Testis (tissue), 2 donors: Measurements from ENCODE around the gene UGT2A1.
A peak's percentile ranks its signal among the peaks of the same experiment; 100 is the strongest.

ENCODE experiments used
- CTCF ChIP-seq, 3 experiments: fragments of 450-650 bp in 2 of 3; fragments of 200-600 bp in 1 of 3; sonication (generic) in 1 of 3; IDR thresholded peaks; one replicate each; pipeline ENCODE4 v1.5.1; 2016 to 2019; ENCODE audit warnings: antibody characterized with exemption in 3 of 3, mild to moderate bottlenecking in 2 of 3, moderate library complexity in 1 of 3
- POLR2A ChIP-seq: fragments of 450-650 bp; IDR thresholded peaks from one replicate; pipeline ENCODE4 v1.6.1; 2017; ENCODE audit warnings: antibody characterized with exemption, mild to moderate bottlenecking, moderate library complexity

GRCh38 chr4:69689599-69689998 is 36.6 kb upstream of the UGT2A1 start:
- peak in 2 of 3 experiments; percentile 20 to 43 for TF ChIP-seq CTCF (IDR thresholded peaks at IDR 0.05)
- no peak for TF ChIP-seq POLR2A
